ENCODE measurements around the gene GLOD4. TPM values are rescaled to one million over a fixed set of nuclear protein-coding genes. Genes with fewer than 3 reads are reported as not detected.

The GLOD4 gene
- total and polyA plus RNA-seq, 7 donors = 13.5 to 29.2 (median 21.3) TPM

- DNase-seq (no peak), ATAC-seq (no peak)
- H3K4me3 ChIP-seq = no peak overlapping the region
- no peaks in the 10 kb centered on the region for H3K27me3 ChIP-seq (ENCODE audit: insufficient read depth in 3 of 3, low read length in 2 of 3)
- H3K9me3 ChIP-seq = no peaks in the 10 kb centered on the region
- peaks cover 7 to 99% of the 10 kb centered on the region in 2 donors for H3K36me3 ChIP-seq (ENCODE audit: insufficient read depth in 1 of 2, low read depth in 1 of 2)
- 83 to 90% (median 89%) methylated on average over 5 of the region's 5 CpGs for WGBS, 3 donors
- no peak for TF ChIP-seq CTCF (IDR thresholded peaks at IDR 0.05)
- intact Hi-C loops (cut with DNase I) = no loop called here
- no peaks in the 10 kb centered on the region for H3K4me1 ChIP-seq
- H3K27ac ChIP-seq = no peak overlapping the region
Observed at GRCh38 chr17:774313-774584, 7.8 kb downstream of the GLOD4 start.

GRCh38 chr17:773467-774312, 8.4 kb downstream of the GLOD4 start:
- peaks cover 7 to 99% of the 10 kb centered on the region in 2 donors for H3K36me3 ChIP-seq (ENCODE audit: insufficient read depth in 1 of 2, low read depth in 1 of 2)
- no peak overlapping the region for H3K4me3 ChIP-seq
- 78 to 84% (median 83%) methylated on average over 14 of the region's 14 CpGs for WGBS, 3 donors
- DNase-seq (no peak), ATAC-seq (no peak)
- intact Hi-C loops (cut with DNase I) = no loop called here
- TF ChIP-seq CTCF (IDR thresholded peaks at IDR 0.05) = no peak
- no peaks in the 10 kb centered on the region for H3K27me3 ChIP-seq (ENCODE audit: insufficient read depth in 3 of 3, low read length in 2 of 3)
- H3K27ac ChIP-seq = no peak overlapping the region
- no peaks in the 10 kb centered on the region for H3K4me1 ChIP-seq
- no peaks in the 10 kb centered on the region for H3K9me3 ChIP-seq

GRCh38 chr17:773016-773415, 9.1 kb downstream of the GLOD4 start:
- DNase-seq = no peak
- Histone ChIP-seq H3K27ac (no peak overlapping the region), H3K9me3 (no peaks in the 10 kb centered on the region), H3K4me3 (no peak overlapping the region), H3K27me3 (ENCODE audit: insufficient read depth in 3 of 3, low read length in 2 of 3) (no peaks in the 10 kb centered on the region), H3K4me1 (no peaks in the 10 kb centered on the region), H3K36me3 (ENCODE audit: insufficient read depth in 1 of 2, low read depth in 1 of 2) (peaks cover 4 to 96% of the 10 kb centered on the region in 2 donors)
- no peak for TF ChIP-seq CTCF (IDR thresholded peaks at IDR 0.05)
- intact Hi-C loops (cut with DNase I) = no loop called here
- WGBS, 3 donors = 85 to 88% (median 87%) methylated on average over 5 of the region's 5 CpGs
- no peak for ATAC-seq

- intact Hi-C loops (cut with DNase I) = no loop called here
- no peaks in the 10 kb centered on the region for H3K27me3 ChIP-seq (ENCODE audit: insufficient read depth in 3 of 3, low read length in 2 of 3)
- DNase-seq = no peak
- ATAC-seq = no peak
- WGBS, 3 donors = 36 to 66% (median 60%) methylated on average over 3 of the region's 3 CpGs
- peaks cover 0 to 94% of the 10 kb centered on the region in 2 donors for H3K36me3 ChIP-seq (ENCODE audit: insufficient read depth in 1 of 2, low read depth in 1 of 2)
- H3K27ac ChIP-seq = no peak overlapping the region
- TF ChIP-seq CTCF (IDR thresholded peaks at IDR 0.05) = no peak
- H3K4me3 ChIP-seq = no peak overlapping the region
- H3K4me1 ChIP-seq = no peaks in the 10 kb centered on the region
- no peaks in the 10 kb centered on the region for H3K9me3 ChIP-seq
Observed at GRCh38 chr17:767076-767475, 15.0 kb downstream of the GLOD4 start.

- H3K9me3 ChIP-seq = no peaks in the 10 kb centered on the region
- intact Hi-C loops (cut with DNase I) = no loop called here
- H3K27me3 ChIP-seq (ENCODE audit: insufficient read depth in 3 of 3, low read length in 2 of 3) = no peaks in the 10 kb centered on the region
- no peak overlapping the region for H3K27ac ChIP-seq
- 35 to 59% (median 45%) methylated on average over 9 of the region's 9 CpGs for WGBS, 3 donors
- ATAC-seq = peak in 2 of 4 donors; percentile 52 to 72
- H3K36me3 ChIP-seq (ENCODE audit: insufficient read depth in 1 of 2, low read depth in 1 of 2) = peaks cover 3 to 76% of the 10 kb centered on the region in 2 donors
- DNase-seq = no peak
- H3K4me3 ChIP-seq = no peak overlapping the region
- TF ChIP-seq CTCF (IDR thresholded peaks at IDR 0.05) = no peak
- no peaks in the 10 kb centered on the region for H3K4me1 ChIP-seq
Observed at GRCh38 chr17:760371-760770, 21.7 kb downstream of the GLOD4 start.

All from psoas muscle (tissue), 8 donors.